HepG2 (cell line): ENCODE data around the gene NKD1. TPM values are rescaled to one million over a fixed set of nuclear protein-coding genes. Genes with fewer than 3 reads are reported as not detected.

Experiments
- ATAC-seq: fragments of 200-7000 bp; cut with Tn5 transposase; 3 replicates; pipeline ENCODE4 v1.9.1; 2020; ENCODE audit warnings: mild to moderate bottlenecking, moderate library complexity
- BruUV-seq: library from RNA; stranded (reverse); fragments of 400-500 nt; replicated peaks from 2 replicates; lab custom pipeline; 2021; lab: Mats Ljungman, UMichigan
- CTCF ChIA-PET: fragments of 300-600 bp; formaldehyde crosslinking; extraction: SDS; loops from one replicate; lab custom pipeline; 2021; ENCODE audit warnings: low total read pairs, inconsistent platforms, low intra/inter-chr PET ratio; lab: Yijun Ruan, JAX
- POLR2A ChIA-PET: fragments of 350-600 bp; sonication (Branson Sonifier 250); formaldehyde crosslinking; loops from one replicate; lab custom pipeline; 2020; ENCODE audit warnings: antibody characterized with exemption, inconsistent platforms; lab: Yijun Ruan, JAX
- DNase-seq: peaks from one replicate; pipeline ENCODE4 v3.0.0-alpha.2; 2015; ENCODE audit warnings: low spot score
- FAIRE-seq: peaks from 3 replicates; lab custom pipeline; 2011; peaks lifted over from hg19 to GRCh38; lab: Jason Lieb, UNC
- H2AFZ ChIP-seq: one replicate; pipeline ENCODE4 v1.6.1; 2011; ENCODE audit warnings: low read length, inconsistent platforms
- H3K27ac ChIP-seq: fragments of 300-600 bp; 3 replicates; pipeline ENCODE4 v1.8.0; 2011; ENCODE audit warnings: mixed run types, mild to moderate bottlenecking, mixed read lengths, low read length, inconsistent platforms; ENCODE audit not compliant: insufficient read depth; ENCODE audit errors: extremely low read length
- H3K27me3 ChIP-seq, 2 experiments: fragments of 200-600 bp in 1 of 2; 2 replicates in 1 of 2; 3 replicates in 1 of 2; pipeline versions ENCODE4 v1.6.0 to v1.8.0; 2011; ENCODE audit warnings: low read length in 2 of 2, mild to moderate bottlenecking in 2 of 2, moderate library complexity in 2 of 2, inconsistent platforms in 1 of 2; ENCODE audit not compliant: insufficient read depth in 2 of 2, control insufficient read depth in 1 of 2
- H3K36me3 ChIP-seq, 2 experiments: fragments of 200-600 bp in 1 of 2; replicated peaks in 1 of 2; 2 replicates in 1 of 2; 3 replicates in 1 of 2; pipeline versions ENCODE4 v1.5.1 to v1.8.0; 2011; ENCODE audit warnings: low read length in 2 of 2, inconsistent platforms in 1 of 2; ENCODE audit not compliant: insufficient read depth in 2 of 2, control insufficient read depth in 1 of 2
- H3K4me1 ChIP-seq: 2 replicates; pipeline ENCODE4 v1.5.1; 2012; ENCODE audit warnings: low read length, inconsistent platforms; ENCODE audit not compliant: insufficient read depth
- H3K4me2 ChIP-seq: 2 replicates; pipeline ENCODE4 v1.6.0; 2011; ENCODE audit warnings: low read depth, low read length, inconsistent platforms
- H3K4me3 ChIP-seq, 3 experiments: fragments of 200-600 bp in 1 of 3; sonication (generic), shearing (Covaris generic) in 1 of 3; replicated peaks in 1 of 3; 2 replicates each; pipeline ENCODE4 v1.5.1; 2011 to 2016; ENCODE audit warnings: low read length in 3 of 3, inconsistent platforms in 2 of 3, low read depth in 2 of 3, mild to moderate bottlenecking in 2 of 3, control low read depth in 1 of 3, mixed read lengths in 1 of 3; ENCODE audit not compliant: insufficient read depth in 1 of 3
- H3K79me2 ChIP-seq: one replicate; pipeline ENCODE4 v1.6.1; 2011; ENCODE audit warnings: low read length, inconsistent platforms; ENCODE audit not compliant: insufficient read depth
- H3K9ac ChIP-seq: 2 replicates; pipeline ENCODE4 v1.6.0; 2011; ENCODE audit warnings: mild to moderate bottlenecking, low read depth, low read length, inconsistent platforms; ENCODE audit not compliant: insufficient read depth
- H3K9me3 ChIP-seq: 2 replicates; pipeline ENCODE4 v1.5.1; 2012; ENCODE audit warnings: mild to moderate bottlenecking, low read length
- H4K20me1 ChIP-seq: 2 replicates; pipeline ENCODE4 v1.6.0; 2011; ENCODE audit warnings: inconsistent platforms, mild to moderate bottlenecking, low read length, moderate library complexity; ENCODE audit not compliant: insufficient read depth
- CEBPZ ChIP-seq: IDR thresholded peaks from 2 replicates; pipeline ENCODE4 v1.6.1; 2012; ENCODE audit warnings: low read length, improper control_type of control experiment
- HNRNPH1 ChIP-seq: fragments of 200-400 bp; formaldehyde crosslinking; optimal IDR thresholded peaks from 2 replicates; pipeline ENCODE3; 2017; ENCODE audit warnings: mild to moderate bottlenecking, low read depth, low read length
- HNRNPK ChIP-seq: fragments of 200-400 bp; formaldehyde crosslinking; IDR thresholded peaks from 2 replicates; pipeline ENCODE4 v1.6.1; 2018; ENCODE audit warnings: low read length, low read depth, moderate library complexity, mild to moderate bottlenecking; ENCODE audit not compliant: poor library complexity, severe bottlenecking
- IRF9 ChIP-seq: sonication (generic); formaldehyde crosslinking; IDR thresholded peaks from 2 replicates; pipeline ENCODE4 v1.8.0; 2022; ENCODE audit warnings: missing genetic modification reagents, mild to moderate bottlenecking, borderline replicate concordance
- MTERF4 ChIP-seq: sonication (generic); formaldehyde crosslinking; IDR thresholded peaks from 2 replicates; pipeline ENCODE4 v1.8.0; 2023; ENCODE audit warnings: mild to moderate bottlenecking, missing genetic modification reagents
- POLR2A ChIP-seq, 2 experiments: IDR thresholded peaks; 2 replicates each; pipeline ENCODE4 v1.6.1; 2011; ENCODE audit warnings: low read depth in 2 of 2, low read length in 2 of 2, mild to moderate bottlenecking in 1 of 2, moderate library complexity in 1 of 2; ENCODE audit not compliant: insufficient read depth in 1 of 2
- POLR2AphosphoS5 ChIP-seq: IDR thresholded peaks from 2 replicates; pipeline ENCODE4 v1.6.1; 2012; ENCODE audit warnings: low read depth, low read length
- RBM22 ChIP-seq: fragments of 200-400 bp; formaldehyde crosslinking; optimal IDR thresholded peaks from 2 replicates; pipeline ENCODE3; 2017; ENCODE audit warnings: mild to moderate bottlenecking, low read length, moderate library complexity
- REPIN1 ChIP-seq: sonication (generic); formaldehyde crosslinking; IDR thresholded peaks from 2 replicates; pipeline ENCODE4 v1.8.0; 2022; ENCODE audit warnings: missing genetic modification reagents, low read depth, mild to moderate bottlenecking, borderline replicate concordance
- RFX5 ChIP-seq: IDR thresholded peaks from 2 replicates; pipeline ENCODE4 v1.6.1; 2011; ENCODE audit warnings: low read depth, low read length, improper control_type of control experiment
- TARDBP ChIP-seq: sonication (generic); formaldehyde crosslinking; IDR thresholded peaks from 2 replicates; pipeline ENCODE4 v1.8.0; 2022; ENCODE audit warnings: mild to moderate bottlenecking, missing genetic modification reagents
- ZNF251 ChIP-seq: sonication (generic); formaldehyde crosslinking; IDR thresholded peaks from 2 replicates; pipeline ENCODE4 v1.9.0; 2021; ENCODE audit warnings: mild to moderate bottlenecking, missing genetic modification reagents
- ZNF30 ChIP-seq: sonication (generic); formaldehyde crosslinking; IDR thresholded peaks from 2 replicates; pipeline ENCODE4 v1.5.0; 2020; ENCODE audit warnings: mild to moderate bottlenecking, missing genetic modification reagents
- ZNF556 ChIP-seq: sonication (generic); formaldehyde crosslinking; IDR thresholded peaks from 2 replicates; pipeline ENCODE4 v1.4.0; 2020; ENCODE audit warnings: mild to moderate bottlenecking, missing genetic modification reagents, borderline replicate concordance
- ZNF607 ChIP-seq: sonication (generic); formaldehyde crosslinking; IDR thresholded peaks from 2 replicates; pipeline ENCODE4 v1.5.1; 2020; ENCODE audit warnings: missing genetic modification reagents, mild to moderate bottlenecking, borderline replicate concordance
- ZNF710 ChIP-seq: sonication (generic); formaldehyde crosslinking; IDR thresholded peaks from 2 replicates; pipeline ENCODE4 v1.5.0; 2020; ENCODE audit warnings: mild to moderate bottlenecking, missing genetic modification reagents, borderline replicate concordance
- WGBS: methylation state at CpG from one replicate; pipeline ENCODE4 v1.1.6; 2017; ENCODE audit warnings: low lambda C conversion rate; 5-methylcytosine and 5-hydroxymethylcytosine counted together
- in situ Hi-C: cut with HindIII; loops from 2 replicates; pipeline ENCODE4 v1.10.0; 2017; ENCODE audit warnings: low pct_unique_long_range_greater_than_20kb; ENCODE audit not compliant: extremely low pct_ligation_motif_present
- intact Hi-C: fragments of 100-400 bp; cut with micrococcal nuclease; formaldehyde crosslinking; loops from one replicate; pipeline ENCODE4 v1.10.0; 2022; ENCODE audit not compliant: unreplicated experiment
- polyA plus RNA-seq, 8 experiments: library from polyadenylated mRNA; depleted of rRNA in 3 of 8; stranded (reverse) in 7 of 8; unstranded in 1 of 8; fragments of >200 nt; fragmentation: Illumina TruSeq in 4 of 8; extraction: Trizol in 4 of 8; gene quantifications; 2 replicates each; pipeline versions ENCODE4 v1.2.1 to v1.2.3, GENCODE V29; 2011 to 2016; ENCODE audit warnings: low read depth in 4 of 8, missing spikeins in 1 of 8, mixed read lengths in 1 of 8; ENCODE audit not compliant: insufficient read depth in 1 of 8
- total RNA-seq, 5 experiments: library from RNA; depleted of rRNA; stranded (reverse); fragments of >200 nt; fragmentation: Illumina TruSeq; extraction: Trizol; gene quantifications; 2 replicates each; pipeline ENCODE4 v1.2.3, GENCODE V29; 2016; ENCODE audit warnings: low read depth in 1 of 5

The NKD1 gene
- total and polyA plus RNA-seq, 2 of the 13 experiments (the other 11 are each of a cell fraction or from before 2014, with no cell fraction given), result 70.4 to 121 TPM

GRCh38 chr16:50640391-50640790 is 92.2 kb downstream of the NKD1 start:
- Histone ChIP-seq H4K20me1 (peaks cover 18% of the 10 kb centered on the region), H3K9me3 (no peaks in the 10 kb centered on the region), H3K4me1 (peaks cover 15% of the 10 kb centered on the region), H3K27me3 (no peaks in the 10 kb centered on the region), H3K36me3 (no peaks in the 10 kb centered on the region), H3K4me2 (no peak overlapping the region), H3K4me3 (no peak overlapping the region), H2AFZ (no peak overlapping the region), H3K27ac (no peak overlapping the region), H3K9ac (no peak overlapping the region), H3K79me2 (no peaks in the 10 kb centered on the region)
- BruUV-seq, result no TSS peak
- no peak for FAIRE-seq
- in situ Hi-C loops, result no loop called here
- ChIA-PET CTCF (no interaction called here), POLR2A (no interaction called here)
- no peak for DNase-seq
- WGBS, result 95% methylated on average over 1 of the region's 1 CpG
- intact Hi-C loops, result no loop called here
- no peak for ATAC-seq
- TF ChIP-seq ZNF607 (CRISPR knock-in tag), result no peak
- no peak for TF ChIP-seq IRF9 (CRISPR knock-in tag)
- 0 out of 4 replicates have a peak, but pooled peaks have one; percentile 7 to 15 for TF ChIP-seq POLR2A (IDR thresholded peaks at IDR 0.05; ENCODE audit: insufficient read depth in 1 of 2, low read depth in 2 of 2, low read length in 2 of 2)
- no peak for TF ChIP-seq TARDBP
- peak; percentile 21 for TF ChIP-seq HNRNPH1
- TF ChIP-seq MTERF4 (CRISPR knock-in tag), result no peak
- TF ChIP-seq ZNF251 (CRISPR knock-in tag), result no peak
- TF ChIP-seq ZNF556 (CRISPR knock-in tag), result no peak
- TF ChIP-seq REPIN1 (CRISPR knock-in tag), result no peak
- TF ChIP-seq ZNF710 (CRISPR knock-in tag), result no peak
- TF ChIP-seq ZNF30 (CRISPR knock-in tag), result no peak
- peak; percentile 44; the same call in 1 of the 2 replicates for TF ChIP-seq POLR2AphosphoS5
- no peak for TF ChIP-seq RFX5
- TF ChIP-seq RBM22, result peak; percentile 12
- no peak for TF ChIP-seq CEBPZ
- peak; percentile 39 for TF ChIP-seq HNRNPK
